PC-9 (cell line): ENCODE measurements around the gene NXPH1. TPM values are rescaled to one million over a fixed set of nuclear protein-coding genes. Genes with fewer than 3 reads are reported as not detected.

Experiments
- BruUV-seq: library from RNA; stranded (reverse); fragments of 400-500 nt; replicated peaks from 2 replicates; lab custom pipeline; 2021; lab: Mats Ljungman, UMichigan
- CTCF ChIA-PET: fragments of 300-600 bp; sonication (Branson Sonifier 250); formaldehyde crosslinking; loops from one replicate; lab custom pipeline; 2022; ENCODE audit warnings: antibody characterized with exemption; lab: Charles Lee
- POLR2A ChIA-PET: fragments of 300-600 bp; sonication (Branson Sonifier 250); formaldehyde crosslinking; loops from one replicate; lab custom pipeline; 2022; ENCODE audit warnings: antibody characterized with exemption; ENCODE audit not compliant: unreplicated experiment; lab: Charles Lee
- DNase-seq, 2 experiments: peaks; one replicate each; pipeline versions ENCODE4 v3.0.0 to v3.0.0-alpha.2; 2015 to 2022; ENCODE audit warnings: mixed read lengths in 1 of 2
- H2AFZ ChIP-seq: fragments of 200-600 bp; sonication (generic); 2 replicates; pipeline ENCODE4 v1.8.1; 2017; ENCODE audit warnings: antibody characterized with exemption
- H3F3A ChIP-seq: fragments of 200-600 bp; sonication (generic); 2 replicates; pipeline ENCODE4 v1.8.1; 2017; ENCODE audit warnings: antibody characterized with exemption, mild to moderate bottlenecking, low read depth; ENCODE audit not compliant: insufficient read depth
- H3K27ac ChIP-seq: fragments of 200-600 bp; sonication (generic); 2 replicates; pipeline ENCODE4 v1.6.1; 2016; ENCODE audit warnings: mixed run types
- H3K27me3 ChIP-seq: fragments of 200-600 bp; sonication (generic); 2 replicates; pipeline ENCODE4 v1.6.1; 2016; ENCODE audit warnings: low read depth, mixed run types; ENCODE audit not compliant: insufficient read depth
- H3K36me3 ChIP-seq: fragments of 200-600 bp; sonication (generic); 2 replicates; pipeline ENCODE4 v1.6.1; 2016; ENCODE audit warnings: low read depth, mixed run types
- H3K4me1 ChIP-seq: fragments of 200-600 bp; sonication (generic); replicated peaks from 2 replicates; pipeline ENCODE4 v1.6.1; 2016; ENCODE audit warnings: mixed run types; ENCODE audit not compliant: insufficient read depth
- H3K4me2 ChIP-seq: fragments of 200-600 bp; sonication (generic); 2 replicates; pipeline ENCODE4 v1.6.1; 2017; ENCODE audit warnings: mixed run types
- H3K4me3 ChIP-seq: fragments of 200-600 bp; sonication (generic); 2 replicates; pipeline ENCODE4 v1.6.1; 2016; ENCODE audit warnings: mixed run types
- H3K79me2 ChIP-seq: fragments of 200-600 bp; sonication (generic); 2 replicates; pipeline ENCODE4 v1.6.1; 2017; ENCODE audit warnings: low read depth, mixed run types
- H3K9me2 ChIP-seq: fragments of 200-600 bp; sonication (generic); 2 replicates; pipeline ENCODE4 v1.8.1; 2017; ENCODE audit warnings: mild to moderate bottlenecking; ENCODE audit not compliant: insufficient read depth
- H3K9me3 ChIP-seq: fragments of 200-600 bp; sonication (generic); 2 replicates; pipeline ENCODE4 v1.8.1; 2016; ENCODE audit warnings: low read depth; ENCODE audit not compliant: insufficient read depth
- H4K20me1 ChIP-seq: fragments of 200-600 bp; sonication (generic); 2 replicates; pipeline ENCODE4 v1.8.1; 2017; ENCODE audit not compliant: insufficient read depth
- CTCF ChIP-seq: fragments of 200-600 bp; sonication (generic); conservative IDR thresholded peaks from 2 replicates; pipeline ENCODE4 v1.6.1; 2017; ENCODE audit warnings: mixed run types, antibody characterized with exemption, mild to moderate bottlenecking, moderate library complexity
- EZH2 ChIP-seq: fragments of 200-600 bp; sonication (generic); IDR thresholded peaks from 2 replicates; pipeline ENCODE4 v1.8.0; 2017; ENCODE audit warnings: antibody characterized with exemption, low read depth
- intact Hi-C: fragments of 100-400 bp; cut with micrococcal nuclease; formaldehyde crosslinking; loops from one replicate; pipeline ENCODE4 v1.10.0; 2022; ENCODE audit not compliant: unreplicated experiment
- total RNA-seq: library from RNA; stranded (reverse); gene quantifications from 2 replicates; pipeline ENCODE4 v1.2.3, GENCODE V29; 2021

NXPH1 gene
- total RNA-seq, 1 experiment from 2014 or later = not detected

GRCh38 chr7:8408871-8409270 lies 24.5 kb upstream of the NXPH1 start:
- intact Hi-C loops = no loop called here

GRCh38 chr7:8411103-8411502 lies 22.3 kb upstream of the NXPH1 start:
- no peaks in the 10 kb centered on the region for H4K20me1 ChIP-seq

More at GRCh38 chr7:8408871-8409270, 24.5 kb upstream of the NXPH1 start:
- CTCF ChIA-PET = no interaction called here
- Histone ChIP-seq H3F3A (no peaks in the 10 kb centered on the region), H3K9me3 (no peaks in the 10 kb centered on the region), H3K9me2 (no peaks in the 10 kb centered on the region; the same call in 1 of the 2 replicates), H3K79me2 (no peaks in the 10 kb centered on the region), H4K20me1 (no peaks in the 10 kb centered on the region), H2AFZ (no peak overlapping the region), H3K27me3 (no peaks in the 10 kb centered on the region), H3K4me3 (no peak overlapping the region), H3K36me3 (no peaks in the 10 kb centered on the region), H3K27ac (no peak overlapping the region), H3K4me1 (no peaks in the 10 kb centered on the region), H3K4me2 (no peak overlapping the region)
- POLR2A ChIA-PET = no interaction called here
- TF ChIP-seq CTCF (no peak), EZH2 (no peak)
- no TSS peak for BruUV-seq
- no peak for DNase-seq

GRCh38 chr7:8413600-8413999 lies 19.8 kb upstream of the NXPH1 start:
- BruUV-seq = no TSS peak
- intact Hi-C loops = no loop called here

More at GRCh38 chr7:8411103-8411502, 22.3 kb upstream of the NXPH1 start:
- no peak for TF ChIP-seq EZH2
- no peak for TF ChIP-seq CTCF
- BruUV-seq = no TSS peak
- POLR2A ChIA-PET = no interaction called here
- H3K9me2 ChIP-seq = no peaks in the 10 kb centered on the region; the same call in 1 of the 2 replicates
- CTCF ChIA-PET = no interaction called here
- no peak overlapping the region for H3K4me2 ChIP-seq
- no peak overlapping the region for H3K4me3 ChIP-seq
- H2AFZ ChIP-seq = no peak overlapping the region
- no peaks in the 10 kb centered on the region for H3K27me3 ChIP-seq
- H3K9me3 ChIP-seq = no peaks in the 10 kb centered on the region
- no peaks in the 10 kb centered on the region for H3K4me1 ChIP-seq
- H3K79me2 ChIP-seq = no peaks in the 10 kb centered on the region
- H3F3A ChIP-seq = no peaks in the 10 kb centered on the region
- no peak overlapping the region for H3K27ac ChIP-seq
- DNase-seq = no peak
- no peaks in the 10 kb centered on the region for H3K36me3 ChIP-seq
- intact Hi-C loops = no loop called here

More at GRCh38 chr7:8413600-8413999, 19.8 kb upstream of the NXPH1 start:
- Histone ChIP-seq H3K27me3 (no peaks in the 10 kb centered on the region), H3K4me3 (no peak overlapping the region), H3K27ac (no peak overlapping the region), H2AFZ (no peak overlapping the region), H3K79me2 (no peaks in the 10 kb centered on the region), H3K9me3 (no peaks in the 10 kb centered on the region), H3K4me1 (no peaks in the 10 kb centered on the region), H4K20me1 (no peaks in the 10 kb centered on the region), H3F3A (no peaks in the 10 kb centered on the region), H3K9me2 (no peaks in the 10 kb centered on the region; the same call in 1 of the 2 replicates), H3K36me3 (no peaks in the 10 kb centered on the region), H3K4me2 (no peak overlapping the region)
- POLR2A ChIA-PET = no interaction called here
- TF ChIP-seq CTCF (no peak), EZH2 (no peak)
- CTCF ChIA-PET = no interaction called here
- DNase-seq = no peak
